Endothelial cell of umbilical vein (primary cell): ENCODE results near the gene KASH5. TPM values are rescaled to one million over a fixed set of nuclear protein-coding genes. Genes with fewer than 3 reads are reported as not detected.

Source experiments
- BruUV-seq: library from RNA; stranded (reverse); fragments of 400-500 nt; replicated peaks from 2 replicates; lab custom pipeline; 2021; lab: Mats Ljungman, UMichigan
- CTCF ChIA-PET: fragments of 300-600, 350-600 bp; sonication (Branson Sonifier 250); formaldehyde crosslinking; loops from one replicate; lab custom pipeline; 2021; ENCODE audit warnings: antibody characterized with exemption, inconsistent platforms; lab: Charles Lee
- POLR2A ChIA-PET: fragments of 300-600, 350-600 bp; sonication (Branson Sonifier 250); formaldehyde crosslinking; loops from one replicate; lab custom pipeline; 2021; ENCODE audit warnings: antibody characterized with exemption, inconsistent platforms; lab: Charles Lee
- DNase-seq: peaks from one replicate; pipeline ENCODE4 v3.0.0-alpha.2; 2011; ENCODE audit warnings: low read depth, low spot score
- FAIRE-seq: peaks from 2 replicates; lab custom pipeline; 2011; peaks lifted over from hg19 to GRCh38; lab: Jason Lieb, UNC
- H2AFZ ChIP-seq: 2 replicates; pipeline ENCODE4 v1.6.0; 2012; ENCODE audit warnings: low read depth, low read length, control low read depth, inconsistent platforms
- H3K27ac ChIP-seq: 2 replicates; pipeline ENCODE4 v1.5.1; 2011; ENCODE audit warnings: low read depth, mild to moderate bottlenecking, control low read depth, low read length, moderate library complexity; ENCODE audit not compliant: insufficient read depth
- H3K27me3 ChIP-seq, 2 experiments: 2 replicates each; pipeline versions ENCODE4 v1.6.0 to v1.6.1; 2011; ENCODE audit warnings: low read length in 2 of 2, mixed read lengths in 1 of 2; ENCODE audit not compliant: control insufficient read depth in 2 of 2, insufficient read depth in 2 of 2
- H3K36me3 ChIP-seq, 2 experiments: 2 replicates in 1 of 2; 3 replicates in 1 of 2; pipeline ENCODE4 v1.5.1; 2011; ENCODE audit warnings: low read length in 2 of 2, mild to moderate bottlenecking in 1 of 2, moderate library complexity in 1 of 2; ENCODE audit not compliant: control insufficient read depth in 2 of 2, insufficient read depth in 2 of 2; ENCODE audit errors: extremely low read depth in 1 of 2
- H3K4me1 ChIP-seq: 3 replicates; pipeline ENCODE4 v1.5.1; 2011; ENCODE audit warnings: mild to moderate bottlenecking, low read length; ENCODE audit not compliant: control insufficient read depth, insufficient read depth; ENCODE audit errors: extremely low read depth
- H3K4me2 ChIP-seq: 2 replicates; pipeline ENCODE4 v1.6.1; 2011; ENCODE audit warnings: low read length, control low read depth, mixed read lengths; ENCODE audit not compliant: insufficient read depth
- H3K4me3 ChIP-seq, 3 experiments: fragments of 200-600 bp in 1 of 3; sonication (generic), shearing (Covaris generic) in 1 of 3; replicated peaks in 1 of 3; 2 replicates each; pipeline ENCODE4 v1.5.1; 2011 to 2016; ENCODE audit warnings: control low read depth in 3 of 3, low read length in 3 of 3, mild to moderate bottlenecking in 2 of 3, inconsistent platforms in 1 of 3, low read depth in 1 of 3, moderate library complexity in 1 of 3; ENCODE audit not compliant: insufficient read depth in 1 of 3
- H3K79me2 ChIP-seq: 2 replicates; pipeline ENCODE4 v1.6.0; 2012; ENCODE audit warnings: low read length, inconsistent platforms; ENCODE audit not compliant: control insufficient read depth, insufficient read depth
- H3K9ac ChIP-seq: replicated peaks from 2 replicates; pipeline ENCODE3; 2011; ENCODE audit warnings: low read length, control low read depth; ENCODE audit not compliant: insufficient read depth; ENCODE audit errors: extremely low read depth
- H3K9me1 ChIP-seq: replicated peaks from 3 replicates; pipeline ENCODE4 v1.6.0; 2011; ENCODE audit warnings: mild to moderate bottlenecking, low read length; ENCODE audit not compliant: control insufficient read depth, insufficient read depth; ENCODE audit errors: extremely low read depth
- H3K9me3 ChIP-seq: replicated peaks from 2 replicates; pipeline ENCODE4 v1.5.1; 2012; ENCODE audit warnings: low read length, inconsistent platforms; ENCODE audit not compliant: control insufficient read depth, insufficient read depth
- H4K20me1 ChIP-seq: replicated peaks from 2 replicates; pipeline ENCODE3; 2011; ENCODE audit warnings: mild to moderate bottlenecking, low read length; ENCODE audit not compliant: control insufficient read depth, insufficient read depth; ENCODE audit errors: extremely low read depth
- EZH2 ChIP-seq: IDR thresholded peaks from 2 replicates; pipeline ENCODE4 v1.6.1; 2012; ENCODE audit warnings: borderline replicate concordance, low read depth, mild to moderate bottlenecking, moderate library complexity, low read length, inconsistent platforms; ENCODE audit not compliant: severe bottlenecking
- FOS ChIP-seq: IDR thresholded peaks from 2 replicates; pipeline ENCODE4 v1.6.1; 2011; ENCODE audit warnings: mild to moderate bottlenecking, low read length, moderate library complexity, borderline replicate concordance; ENCODE audit not compliant: insufficient read depth
- GATA2 ChIP-seq: IDR thresholded peaks from 2 replicates; pipeline ENCODE4 v1.7.0; 2011; ENCODE audit warnings: low read depth, mild to moderate bottlenecking, moderate library complexity, mixed read lengths, low read length; ENCODE audit not compliant: insufficient read length, insufficient read depth
- JUN ChIP-seq: IDR thresholded peaks from 2 replicates; pipeline ENCODE4 v1.6.1; 2011; ENCODE audit warnings: borderline replicate concordance, low read depth; ENCODE audit not compliant: insufficient read length, insufficient read depth
- MYC ChIP-seq: IDR thresholded peaks from one replicate; pipeline ENCODE4 v1.6.1; 2011; ENCODE audit warnings: mild to moderate bottlenecking, low read depth, low read length
- POLR2A ChIP-seq: IDR thresholded peaks from 2 replicates; pipeline ENCODE4 v1.6.1; 2012; ENCODE audit warnings: low read depth, mild to moderate bottlenecking, control low read depth, low read length
- POLR2AphosphoS5 ChIP-seq: IDR thresholded peaks from 2 replicates; pipeline ENCODE4 v1.6.1; 2012; ENCODE audit warnings: low read depth, mild to moderate bottlenecking, control low read depth, low read length, moderate library complexity; ENCODE audit not compliant: insufficient read depth
- dilution Hi-C: fragments of 300-500 bp; cut with MboI; formaldehyde crosslinking; loops from one replicate; pipeline ENCODE4 v1.15.0; 2019; ENCODE audit warnings: low sequenced_read_pairs; ENCODE audit not compliant: extremely low pct_ligation_motif_present
- intact Hi-C: fragments of 100-400 bp; cut with micrococcal nuclease; formaldehyde crosslinking; loops from one replicate; pipeline ENCODE4 v1.10.0; 2022
- polyA plus RNA-seq, 4 experiments: library from polyadenylated mRNA; depleted of rRNA in 3 of 4; stranded (reverse) in 3 of 4; unstranded in 1 of 4; fragments of >200 nt; gene quantifications; 2 replicates each; pipeline versions ENCODE4 v1.2.1 to v1.2.3, GENCODE V29; 2011 to 2012; ENCODE audit warnings: missing spikeins in 1 of 4
- total RNA-seq: library from RNA; stranded (reverse); gene quantifications from 2 replicates; pipeline ENCODE4 v1.2.3, GENCODE V29; 2021
- TF ChIP-seq, protein P1 (sequence below), 2 donors: IDR thresholded peaks; 1 replicate in 1 of 2; 2 replicates in 1 of 2; pipeline ENCODE4 v1.5.1; 2011; ENCODE audit warnings: low read length in 2 of 2, mild to moderate bottlenecking in 2 of 2, moderate library complexity in 2 of 2, control low read depth in 1 of 2, inconsistent platforms in 1 of 2, low read depth in 1 of 2; ENCODE audit not compliant: insufficient read depth in 1 of 2; ENCODE audit errors: extremely low read depth in 1 of 2
- TF ChIP-seq, protein P2 (sequence below): IDR thresholded peaks from 2 replicates; pipeline ENCODE4 v1.6.1; 2011; ENCODE audit not compliant: insufficient read depth, insufficient read length

Gene KASH5
- total and polyA plus RNA-seq, 2 donors (not counting 3 experiments of a cell fraction or from before 2014, with no cell fraction given) = 0.03 TPM; not detected in 1

DNA sequence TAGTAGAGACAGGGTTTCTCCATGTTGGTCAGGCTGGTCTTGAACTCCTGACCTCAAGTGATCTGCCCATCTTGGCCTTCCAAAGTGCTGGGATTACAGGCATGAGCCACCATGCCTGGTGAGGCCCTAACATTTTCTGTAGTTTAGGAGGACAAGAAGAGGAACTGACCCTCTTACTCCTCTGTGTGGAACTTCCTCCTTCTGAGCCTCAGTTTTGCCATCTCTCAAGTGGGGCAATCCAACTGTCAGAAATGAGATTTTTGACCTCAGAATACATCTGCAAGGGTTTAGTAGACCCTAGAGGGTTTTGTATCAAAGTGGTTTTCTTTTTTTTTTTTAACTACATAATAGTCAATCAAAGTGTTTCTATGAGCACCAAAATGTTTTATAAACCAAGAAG lies 21.9 kb upstream of the KASH5 start:
- Histone ChIP-seq H3K4me3 (no peak overlapping the region), H4K20me1 (no peaks in the 10 kb centered on the region), H3K4me2 (no peak overlapping the region), H3K4me1 (peaks cover 10% of the 10 kb centered on the region), H3K27me3 (no peaks in the 10 kb centered on the region), H3K9me3 (peaks cover 2% of the 10 kb centered on the region), H2AFZ (no peak overlapping the region), H3K9me1 (no peaks in the 10 kb centered on the region), H3K27ac (no peak overlapping the region), H3K9ac (no peak overlapping the region), H3K36me3 (no peaks in the 10 kb centered on the region), H3K79me2 (peaks cover 12% of the 10 kb centered on the region)
- ChIA-PET CTCF (interaction anchor here (1.0 kb wide), 1 partner anchor 79 kb away, joined by 3 read pairs; no protein-coding TSS in a partner anchor), POLR2A (no interaction called here)
- DNase-seq (no peak), FAIRE-seq (no peak)
- dilution Hi-C loops (no loop called here), intact Hi-C loops (no loop called here)
- BruUV-seq = no TSS peak
- TF ChIP-seq FOS = no peak
- TF ChIP-seq EZH2 = no peak
- TF ChIP-seq, protein P1, sequence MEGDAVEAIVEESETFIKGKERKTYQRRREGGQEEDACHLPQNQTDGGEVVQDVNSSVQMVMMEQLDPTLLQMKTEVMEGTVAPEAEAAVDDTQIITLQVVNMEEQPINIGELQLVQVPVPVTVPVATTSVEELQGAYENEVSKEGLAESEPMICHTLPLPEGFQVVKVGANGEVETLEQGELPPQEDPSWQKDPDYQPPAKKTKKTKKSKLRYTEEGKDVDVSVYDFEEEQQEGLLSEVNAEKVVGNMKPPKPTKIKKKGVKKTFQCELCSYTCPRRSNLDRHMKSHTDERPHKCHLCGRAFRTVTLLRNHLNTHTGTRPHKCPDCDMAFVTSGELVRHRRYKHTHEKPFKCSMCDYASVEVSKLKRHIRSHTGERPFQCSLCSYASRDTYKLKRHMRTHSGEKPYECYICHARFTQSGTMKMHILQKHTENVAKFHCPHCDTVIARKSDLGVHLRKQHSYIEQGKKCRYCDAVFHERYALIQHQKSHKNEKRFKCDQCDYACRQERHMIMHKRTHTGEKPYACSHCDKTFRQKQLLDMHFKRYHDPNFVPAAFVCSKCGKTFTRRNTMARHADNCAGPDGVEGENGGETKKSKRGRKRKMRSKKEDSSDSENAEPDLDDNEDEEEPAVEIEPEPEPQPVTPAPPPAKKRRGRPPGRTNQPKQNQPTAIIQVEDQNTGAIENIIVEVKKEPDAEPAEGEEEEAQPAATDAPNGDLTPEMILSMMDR (IDR thresholded peaks at IDR 0.05; ENCODE audit: extremely low read depth in 1 of 2, insufficient read depth in 1 of 2, low read depth in 1 of 2, low read length in 2 of 2) = no peak
- TF ChIP-seq POLR2A = no peak
- TF ChIP-seq, protein P2, sequence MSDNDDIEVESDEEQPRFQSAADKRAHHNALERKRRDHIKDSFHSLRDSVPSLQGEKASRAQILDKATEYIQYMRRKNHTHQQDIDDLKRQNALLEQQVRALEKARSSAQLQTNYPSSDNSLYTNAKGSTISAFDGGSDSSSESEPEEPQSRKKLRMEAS = no peak
- TF ChIP-seq GATA2 = no peak
- TF ChIP-seq MYC = no peak
- no peak for TF ChIP-seq POLR2AphosphoS5
- no peak for TF ChIP-seq JUN
